GM18870 (cell line): ENCODE measurements around the gene SPAG9.
"Not testable (repeated sequence)": the region's sequence is repeated elsewhere in the genome, so short reads cannot be mapped to it uniquely, and the experiment has no call there.

Source experiments
- ATAC-seq: cut with Tn5 transposase; IDR thresholded peaks from one replicate; pipeline ENCODE4 v1.9.1; 2021; ENCODE audit warnings: moderate library complexity; ENCODE audit not compliant: unreplicated experiment

Gene SPAG9

GRCh38 chr17:51133365-51133764 is 12.7 kb upstream of the SPAG9 start:
- ATAC-seq: no peak

GRCh38 chr17:51132964-51133319 is 12.3 kb upstream of the SPAG9 start:
- ATAC-seq: peak; percentile 88

- no peak for ATAC-seq
Observed at GRCh38 chr17:51128076-51128475, 7.4 kb upstream of the SPAG9 start.

- ATAC-seq: no peak
Observed at GRCh38 chr17:51124640-51125503, 4.2 kb upstream of the SPAG9 start.

DNA sequence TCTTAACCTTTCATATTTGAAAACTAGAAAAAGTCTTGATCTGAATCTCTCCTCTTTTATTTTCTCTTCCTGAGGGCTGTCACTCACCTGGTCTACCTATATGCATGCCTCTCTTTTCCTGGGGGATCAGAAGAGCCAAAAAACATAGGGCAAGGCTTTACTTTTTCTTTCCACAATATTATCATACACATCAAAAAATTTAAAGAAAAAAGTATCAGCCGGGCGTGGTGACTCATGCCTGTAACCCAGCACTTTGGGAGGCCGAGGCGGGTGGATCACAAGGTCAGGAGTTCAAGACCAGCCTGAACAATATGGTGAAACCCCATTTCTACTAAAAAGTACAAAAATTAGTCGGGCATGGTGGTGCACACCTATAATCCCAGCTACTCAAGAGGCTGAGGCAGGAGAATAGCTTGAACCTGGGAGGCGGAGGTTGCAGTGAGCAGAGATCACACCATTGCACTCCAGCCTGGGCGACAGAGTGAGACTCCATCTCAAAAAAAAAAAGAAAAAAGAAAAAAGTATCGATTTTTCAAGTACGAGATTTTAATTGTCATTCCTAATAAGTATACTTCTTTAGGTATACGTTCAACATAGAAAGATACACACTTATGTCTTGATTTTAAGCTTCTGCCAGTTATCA is 1.9 kb upstream of the SPAG9 start:
- not testable (repeated sequence) for ATAC-seq

- ATAC-seq: peak; percentile 54
Observed at GRCh38 chr17:51121620-51122472, 1.2 kb upstream of the SPAG9 start.

DNA sequence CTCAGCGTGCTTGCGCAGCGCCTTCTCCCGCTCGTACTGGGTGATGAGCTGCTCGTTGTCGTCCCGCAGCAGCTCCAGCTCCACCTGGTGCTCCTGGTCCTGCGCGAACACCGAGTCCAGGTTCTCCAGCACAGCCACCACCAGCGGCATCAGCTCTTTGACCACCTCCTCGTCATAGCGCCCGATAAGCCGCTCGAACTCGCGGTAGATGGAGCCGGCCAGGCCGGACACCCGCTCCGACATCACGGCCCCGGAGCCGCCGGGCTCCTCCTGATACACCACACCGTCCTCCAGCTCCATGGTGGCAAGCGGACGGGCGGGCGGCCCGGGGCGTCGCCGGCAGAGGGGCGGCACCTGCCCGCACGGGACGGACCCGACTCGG is 320 bp downstream of the SPAG9 start:
- ATAC-seq: peak; percentile 23

GRCh38 chr17:51119415-51120356 is 982 bp downstream of the SPAG9 start:
- no peak for ATAC-seq

DNA sequence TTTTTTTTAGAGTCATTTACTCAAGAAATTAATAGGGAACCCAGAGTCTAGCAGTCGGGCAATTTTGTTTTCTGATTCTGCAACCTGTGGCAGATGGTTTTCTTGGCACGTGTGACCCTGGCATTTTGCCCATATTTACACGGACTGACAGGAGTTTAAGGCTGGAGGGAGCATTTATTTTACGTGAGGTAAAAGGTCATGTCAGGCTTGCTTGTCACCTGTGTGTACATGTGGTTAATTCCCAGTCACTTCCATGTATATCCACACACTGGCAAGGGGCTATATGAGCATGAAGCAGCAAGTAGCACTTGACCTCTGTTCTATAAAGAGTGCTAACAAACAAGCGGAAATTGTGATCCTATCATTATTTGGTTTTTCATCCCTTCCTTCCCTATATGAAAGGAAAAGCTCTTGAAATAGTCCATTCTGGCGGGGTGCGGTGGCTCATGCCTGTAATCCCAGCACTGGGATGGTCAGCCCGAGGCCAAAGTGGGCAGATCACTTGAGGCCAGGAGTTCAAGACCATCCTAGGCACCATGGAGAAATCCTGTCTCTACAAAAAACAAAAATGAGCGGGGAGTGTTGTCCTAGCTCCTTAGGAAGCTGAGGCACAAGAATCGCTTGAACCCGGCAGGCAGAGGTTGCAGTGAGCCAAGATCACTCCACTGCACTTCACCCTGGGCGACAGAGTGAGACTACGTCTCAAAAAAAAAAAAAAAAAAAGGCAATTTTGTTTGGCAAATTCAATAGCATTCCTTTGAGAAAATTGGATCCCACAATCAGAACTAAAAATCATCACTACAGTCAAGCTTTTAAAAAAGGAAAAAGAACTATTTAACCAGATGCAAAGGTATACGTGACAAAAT is 2.1 kb downstream of the SPAG9 start:
- ATAC-seq: no peak

DNA sequence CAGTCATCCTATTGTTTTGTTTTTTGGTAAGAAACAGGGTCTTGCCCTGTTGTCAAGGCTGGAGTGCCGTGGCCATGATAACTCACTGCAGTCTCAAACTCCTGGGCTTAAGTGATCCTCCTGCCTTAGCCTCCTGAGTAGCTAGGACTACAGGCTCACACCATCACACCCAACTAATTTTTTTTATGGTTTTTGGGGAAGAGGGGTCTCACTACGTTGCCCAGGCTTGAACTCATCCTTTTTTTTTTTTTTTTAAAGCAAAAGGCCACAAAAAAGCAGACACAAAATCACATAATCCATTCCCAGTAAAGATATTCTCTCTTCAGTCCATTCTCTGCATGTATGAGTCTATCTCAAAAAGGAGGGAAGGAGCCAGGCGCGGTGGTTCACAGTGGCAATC is 5.5 kb downstream of the SPAG9 start:
- ATAC-seq: no peak

GRCh38 chr17:51112303-51113222 is 8.1 kb downstream of the SPAG9 start:
- ATAC-seq: not testable (repeated sequence)

DNA sequence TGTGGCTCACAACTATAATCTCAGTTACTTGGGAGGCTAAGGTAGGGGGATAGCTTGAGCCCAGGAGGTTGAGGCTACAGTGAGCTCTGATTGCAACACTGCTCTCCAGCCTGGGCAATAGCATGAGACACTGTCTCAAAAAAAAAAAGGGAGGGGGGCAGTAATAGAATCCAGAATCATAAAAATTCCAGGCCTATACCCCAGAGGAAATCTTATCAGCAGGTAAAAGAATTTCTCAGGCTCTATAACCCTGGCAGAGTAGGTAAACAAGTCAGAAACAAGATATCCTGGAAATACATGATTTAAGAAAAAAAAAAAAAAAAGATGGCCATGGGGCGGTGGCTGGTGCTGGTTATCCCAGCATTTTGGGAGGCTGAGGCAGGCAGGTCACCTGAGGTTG is 12.9 kb downstream of the SPAG9 start:
- no peak for ATAC-seq

DNA sequence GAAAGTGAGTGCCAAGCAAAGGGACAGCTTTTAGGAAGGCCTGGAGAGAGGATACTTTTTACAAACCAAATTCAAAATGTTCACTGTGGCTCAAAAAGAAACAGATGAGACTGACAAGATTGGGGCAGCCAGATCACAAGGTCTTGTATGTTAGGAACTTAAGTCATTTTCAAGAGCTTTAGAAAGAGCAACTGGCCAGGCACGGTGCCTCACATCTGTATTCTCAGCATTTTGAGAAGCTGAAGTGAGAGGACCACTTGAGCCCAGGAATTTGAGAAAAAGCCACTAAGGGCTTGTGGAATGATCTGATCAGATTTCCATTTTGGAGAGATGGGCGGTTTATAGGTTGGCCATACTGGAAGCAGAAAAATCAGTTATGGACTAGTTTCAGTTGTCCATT is 17.2 kb downstream of the SPAG9 start:
- no peak for ATAC-seq

- ATAC-seq: no peak
Observed at GRCh38 chr17:51103050-51103449, 17.6 kb downstream of the SPAG9 start.

DNA sequence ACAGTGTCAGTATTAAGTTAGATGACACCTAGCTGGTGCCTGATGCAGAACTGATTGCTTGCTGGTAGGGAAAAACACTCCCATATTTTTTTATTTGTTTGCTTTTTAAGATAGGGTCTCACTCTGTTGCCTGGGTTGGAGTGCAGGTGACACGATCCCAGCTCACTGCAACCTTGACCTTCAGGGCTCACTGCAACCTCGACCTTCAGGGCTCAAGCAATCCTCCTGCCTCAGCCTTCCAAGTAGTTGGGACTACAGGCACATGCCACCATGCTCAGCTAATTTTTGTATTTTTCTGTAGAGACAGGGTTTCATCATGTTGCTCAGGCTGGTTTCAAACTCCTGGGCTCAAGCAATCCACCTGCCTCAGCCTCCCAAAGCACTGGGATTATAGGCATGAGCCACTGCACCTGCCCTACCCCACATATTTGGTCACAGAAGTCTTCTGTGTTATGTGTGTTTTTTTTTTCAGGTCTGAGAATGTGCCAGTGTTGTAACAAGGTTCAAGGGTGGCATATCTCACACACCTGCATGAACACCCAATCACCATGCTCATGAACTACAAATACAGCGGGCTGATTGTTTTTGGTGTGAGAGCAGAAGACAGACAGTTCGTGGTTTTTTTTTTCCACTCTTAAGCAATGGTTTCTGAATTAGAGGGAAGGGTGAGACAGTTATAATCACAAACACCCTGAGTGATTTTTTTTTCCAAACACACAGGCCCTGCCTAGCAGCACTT is 22.8 kb downstream of the SPAG9 start:
- ATAC-seq: no peak

GRCh38 chr17:51091635-51092034 is 29.0 kb downstream of the SPAG9 start:
- ATAC-seq: no peak

- ATAC-seq: not testable (repeated sequence)
Observed at GRCh38 chr17:51088868-51089267, 31.8 kb downstream of the SPAG9 start.

DNA sequence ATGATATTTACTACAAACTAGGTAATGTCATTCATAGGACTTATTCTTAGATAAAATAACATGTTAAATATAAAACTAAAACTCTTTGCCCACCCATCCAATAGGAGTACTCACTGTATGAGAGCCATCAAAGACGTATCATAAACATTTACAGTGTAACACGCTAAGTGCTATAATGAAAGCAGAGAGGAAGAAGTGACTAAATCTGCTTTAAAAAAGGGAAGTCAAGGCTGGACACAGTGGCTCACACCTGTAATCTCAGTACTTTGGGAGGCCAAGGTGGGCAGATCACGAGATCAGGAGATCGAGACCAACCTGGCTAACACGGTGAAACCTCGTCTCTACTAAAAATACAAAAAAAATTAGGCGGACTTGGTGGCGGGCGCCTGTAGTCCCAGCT is 32.4 kb downstream of the SPAG9 start:
- no peak for ATAC-seq
